Left ventricle myocardium inferior (tissue), 1 donor: ENCODE results near the gene PIP4K2A. TPM values are rescaled to one million over a fixed set of nuclear protein-coding genes. Genes with fewer than 3 reads are reported as not detected.

Source experiments
- DNase-seq: peaks from one replicate; pipeline ENCODE4 v3.0.0-alpha.2; 2020
- H3K27ac ChIP-seq: fragments of 200-600 bp; replicated peaks from 2 replicates; pipeline ENCODE4 v1.8.0; 2021
- H3K27me3 ChIP-seq: fragments of 200-600 bp; 2 replicates; pipeline ENCODE4 v1.8.0; 2021; ENCODE audit warnings: low read depth
- H3K36me3 ChIP-seq: fragments of 200-600 bp; 2 replicates; pipeline ENCODE4 v1.8.0; 2021
- H3K4me1 ChIP-seq: fragments of 200-600 bp; 2 replicates; pipeline ENCODE4 v1.8.0; 2021
- H3K4me3 ChIP-seq: fragments of 200-600 bp; 2 replicates; pipeline ENCODE4 v1.8.0; 2021; ENCODE audit warnings: mild to moderate bottlenecking, moderate library complexity
- H3K9me3 ChIP-seq: fragments of 200-600 bp; replicated peaks from 2 replicates; pipeline ENCODE4 v1.8.0; 2021
- CTCF ChIP-seq: fragments of 200-600 bp; IDR thresholded peaks from 2 replicates; pipeline ENCODE4 v1.8.0; 2021; ENCODE audit warnings: antibody characterized with exemption, mild to moderate bottlenecking, borderline replicate concordance
- intact Hi-C: fragments of 100-400 bp; cut with micrococcal nuclease; formaldehyde crosslinking; loops from one replicate; pipeline ENCODE4 v1.11.0; 2022
- long read RNA-seq: library from polyadenylated mRNA; unstranded; transcript quantifications from one replicate; pipeline ENCODE4 v2.0.0, GENCODE V29; 2021
- total RNA-seq: library from RNA; stranded (reverse); fragmentation: NEBNext Ultra II Directional; extraction: Animal tissue kit (Norgen Biotek cat#: 25700); gene quantifications from one replicate; pipeline ENCODE4 v1.2.1, GENCODE V29; 2021
- donor health status: DM: no; HTN: yes; CAD: no; lungs with severe emphysema.

PIP4K2A gene
- 12.6 TPM for total RNA-seq
- long read RNA-seq, partial matches to known transcripts = 4 of 9 reads
- long read RNA-seq, other reads (novel, unspliced or antisense) = 2 of 9 reads

- no peaks in the 10 kb centered on the region for H3K9me3 ChIP-seq
- intact Hi-C loops = no loop called here
- peaks cover 46% of the 10 kb centered on the region for H3K4me1 ChIP-seq
- H3K36me3 ChIP-seq = no peaks in the 10 kb centered on the region
- no peaks in the 10 kb centered on the region for H3K27me3 ChIP-seq
- H3K4me3 ChIP-seq = peak within 1 kb of the TSS; percentile 97
- DNase-seq = peak; percentile 81
- H3K27ac ChIP-seq = peak within 1 kb of the TSS; percentile 88
- no peak for TF ChIP-seq CTCF
Measured at GRCh38 chr10:22714479-22715289, at the start of gene PIP4K2A. PIP4K2A (minus strand) TSS chr10:22714578; CDS start chr10:22714326, 252 bp downstream.

DNA sequence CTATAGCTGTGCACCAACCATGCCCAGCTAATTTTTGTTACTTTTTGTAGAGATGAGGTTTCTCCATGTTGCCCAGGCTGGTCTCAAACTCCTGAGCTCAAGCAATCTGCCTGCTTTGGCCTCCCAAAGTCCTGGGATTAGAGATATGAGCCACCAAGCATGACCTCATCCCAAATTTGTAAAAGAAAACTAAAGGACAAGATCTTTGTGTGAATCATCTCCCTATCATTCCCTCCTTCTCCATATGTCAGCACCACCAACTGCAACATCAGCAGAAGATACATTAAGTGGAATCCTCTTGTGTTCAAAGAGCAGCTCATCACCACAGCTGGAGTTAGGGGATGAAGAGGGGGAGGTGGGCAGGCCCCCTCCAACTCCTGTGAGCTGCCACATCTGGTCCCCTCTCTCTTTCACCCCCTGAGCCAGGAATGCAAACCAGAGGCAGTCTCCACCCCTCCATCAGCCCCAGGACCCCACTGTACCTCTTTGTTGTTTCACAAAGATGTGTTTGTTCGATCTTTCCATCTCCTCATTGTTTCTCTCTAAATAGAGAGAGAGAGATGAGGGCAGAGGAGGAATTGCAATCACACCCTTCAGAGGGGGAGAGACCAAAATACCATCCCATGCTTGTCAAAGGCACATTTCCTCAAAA is 47.3 kb upstream of the PIP4K2A start:
- Histone ChIP-seq H3K36me3 (no peaks in the 10 kb centered on the region), H3K9me3 (no peaks in the 10 kb centered on the region), H3K4me3 (no peak overlapping the region), H3K4me1 (peaks cover 2% of the 10 kb centered on the region), H3K27ac (no peak overlapping the region), H3K27me3 (no peaks in the 10 kb centered on the region)
- no peak for DNase-seq
- no peak for TF ChIP-seq CTCF
- intact Hi-C loops = no loop called here

GRCh38 chr10:22760025-22760424 is 45.6 kb upstream of the PIP4K2A start:
- H3K9me3 ChIP-seq = no peaks in the 10 kb centered on the region
- intact Hi-C loops = no loop called here
- DNase-seq = no peak
- TF ChIP-seq CTCF = no peak
- no peaks in the 10 kb centered on the region for H3K36me3 ChIP-seq
- no peaks in the 10 kb centered on the region for H3K4me1 ChIP-seq
- no peak overlapping the region for H3K27ac ChIP-seq
- no peak overlapping the region for H3K4me3 ChIP-seq
- no peaks in the 10 kb centered on the region for H3K27me3 ChIP-seq

DNA sequence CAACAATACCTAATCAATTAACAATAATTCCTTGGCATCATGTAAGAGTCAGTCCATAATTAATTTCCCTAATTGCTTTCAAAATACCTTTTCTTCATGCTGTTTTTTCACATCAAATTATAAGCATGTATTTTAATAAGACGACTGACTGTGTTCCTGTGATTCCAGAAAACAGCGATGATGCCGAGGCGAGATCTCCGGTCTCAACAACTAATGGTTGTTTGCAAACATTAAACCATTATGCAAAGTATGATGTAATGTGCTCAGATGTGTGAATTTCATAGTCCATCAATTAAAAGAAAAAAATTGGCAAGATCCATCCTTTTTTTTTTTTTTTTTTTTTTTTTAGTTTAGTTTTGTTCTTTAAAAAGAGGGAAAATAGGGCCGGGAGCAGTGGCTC is 44.5 kb upstream of the PIP4K2A start:
- peaks cover 2% of the 10 kb centered on the region for H3K4me1 ChIP-seq
- H3K27me3 ChIP-seq = no peaks in the 10 kb centered on the region
- TF ChIP-seq CTCF = no peak
- H3K9me3 ChIP-seq = no peaks in the 10 kb centered on the region
- H3K27ac ChIP-seq = no peak overlapping the region
- no peaks in the 10 kb centered on the region for H3K36me3 ChIP-seq
- no peak for DNase-seq
- intact Hi-C loops = no loop called here
- H3K4me3 ChIP-seq = no peak overlapping the region

DNA sequence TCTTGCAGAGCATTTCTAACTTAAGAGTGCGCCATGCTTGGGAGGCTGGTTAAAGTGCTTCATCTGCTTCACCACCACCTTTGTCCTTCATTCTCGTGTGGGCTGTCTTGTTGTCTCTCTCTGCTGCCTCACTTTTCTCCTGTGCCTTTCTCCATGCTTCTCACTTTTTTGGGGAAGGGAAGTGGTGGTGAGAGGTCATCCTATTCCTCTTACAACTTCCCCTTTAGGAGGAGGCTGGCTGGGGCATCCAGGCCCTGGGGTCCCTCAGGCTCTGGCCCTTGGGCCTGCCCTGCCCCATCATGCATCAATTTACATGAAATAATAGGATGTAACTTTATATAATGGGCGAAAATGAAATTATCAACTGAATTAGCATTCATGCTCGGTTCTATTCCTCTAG is 39.9 kb upstream of the PIP4K2A start:
- Histone ChIP-seq H3K4me3 (no peak overlapping the region), H3K27ac (no peak overlapping the region)
- intact Hi-C loops = no loop called here

More for the DNA sequence above, 39.9 kb upstream of the PIP4K2A start:
- Histone ChIP-seq H3K27me3 (no peaks in the 10 kb centered on the region), H3K9me3 (no peaks in the 10 kb centered on the region), H3K4me1 (peaks cover 6% of the 10 kb centered on the region), H3K36me3 (no peaks in the 10 kb centered on the region)
- no peak for TF ChIP-seq CTCF
- no peak for DNase-seq
